IPS-NIHi7 (cell line): ENCODE data around the gene HRH1.
"Not testable (repeated sequence)": the region's sequence is repeated elsewhere in the genome, so short reads cannot be mapped to it uniquely, and the experiment has no call there.

ENCODE experiments used
- DNase-seq: peaks from one replicate; pipeline ENCODE4 v3.0.0; 2012; ENCODE audit warnings: mixed read lengths; ENCODE audit errors: extremely low spot score

The HRH1 gene

GRCh38 chr3:11206316-11206715, 52.0 kb downstream of the HRH1 start:
- no peak for DNase-seq

GRCh38 chr3:11206953-11207352, 52.7 kb downstream of the HRH1 start:
- no peak for DNase-seq

GRCh38 chr3:11211531-11212298, 57.4 kb downstream of the HRH1 start:
- no peak for DNase-seq

GRCh38 chr3:11212299-11212608, 58.0 kb downstream of the HRH1 start:
- DNase-seq, result no peak

GRCh38 chr3:11212784-11213183, 58.5 kb downstream of the HRH1 start:
- no peak for DNase-seq

- DNase-seq, result no peak
Observed at GRCh38 chr3:11213810-11214450, 59.6 kb downstream of the HRH1 start.

GRCh38 chr3:11214451-11214978, 60.2 kb downstream of the HRH1 start:
- no peak for DNase-seq

- not testable (repeated sequence) for DNase-seq
Observed at GRCh38 chr3:11217370-11217769, 63.1 kb downstream of the HRH1 start.

- DNase-seq, result no peak
Observed at GRCh38 chr3:11220230-11220629, 65.9 kb downstream of the HRH1 start.

- DNase-seq, result no peak
Observed at GRCh38 chr3:11221818-11222415, 67.6 kb downstream of the HRH1 start.

- DNase-seq, result no peak
Observed at GRCh38 chr3:11224010-11224409, 69.7 kb downstream of the HRH1 start.

GRCh38 chr3:11224870-11225229, 70.6 kb downstream of the HRH1 start:
- no peak for DNase-seq

- DNase-seq, result no peak
Observed at GRCh38 chr3:11226042-11226370, 71.7 kb downstream of the HRH1 start.

- DNase-seq, result no peak
Observed at GRCh38 chr3:11228041-11228440, 73.7 kb downstream of the HRH1 start.

- no peak for DNase-seq
Observed at GRCh38 chr3:11230125-11230524, 75.8 kb downstream of the HRH1 start.

- DNase-seq, result no peak
Observed at GRCh38 chr3:11230832-11231231, 76.5 kb downstream of the HRH1 start.

- no peak for DNase-seq
Observed at GRCh38 chr3:11235385-11235784, 81.1 kb downstream of the HRH1 start.

- DNase-seq, result peak; percentile 85
Observed at GRCh38 chr3:11236588-11237461, 82.5 kb downstream of the HRH1 start.

- DNase-seq, result no peak
Observed at GRCh38 chr3:11238060-11238459, 83.8 kb downstream of the HRH1 start.

- DNase-seq, result no peak
Observed at GRCh38 chr3:11238880-11239279, 84.6 kb downstream of the HRH1 start.

- no peak for DNase-seq
Observed at GRCh38 chr3:11239796-11240195, 85.5 kb downstream of the HRH1 start.

GRCh38 chr3:11240496-11240895, 86.2 kb downstream of the HRH1 start:
- DNase-seq, result no peak
